Neuronal stem cell (in vitro differentiated cells): ENCODE results near the gene DLL3.

ENCODE experiments used
- DNase-seq: peaks from one replicate; pipeline ENCODE4 v3.0.0-alpha.2; 2013; ENCODE audit warnings: low spot score
- H2AFZ ChIP-seq: one replicate; pipeline ENCODE4 v1.6.1; 2013; ENCODE audit warnings: mild to moderate bottlenecking, low read length, inconsistent platforms
- H2AK5ac ChIP-seq: 2 replicates; pipeline ENCODE4 v1.6.1; 2013; ENCODE audit warnings: low read depth, mild to moderate bottlenecking, inconsistent platforms, low read length, moderate library complexity, mixed read lengths
- H2BK120ac ChIP-seq: 2 replicates; pipeline ENCODE4 v1.6.1; 2013; ENCODE audit warnings: low read depth, mild to moderate bottlenecking, inconsistent platforms, low read length, moderate library complexity, mixed read lengths
- H2BK12ac ChIP-seq: one replicate; pipeline ENCODE4 v1.6.1; 2013; ENCODE audit warnings: low read length, inconsistent platforms
- H2BK15ac ChIP-seq: 2 replicates; pipeline ENCODE4 v1.6.1; 2013; ENCODE audit warnings: mild to moderate bottlenecking, low read length, inconsistent platforms, mixed read lengths
- H2BK5ac ChIP-seq: one replicate; pipeline ENCODE4 v1.6.1; 2013; ENCODE audit warnings: inconsistent platforms, mild to moderate bottlenecking, low read length, moderate library complexity
- H3K14ac ChIP-seq: one replicate; pipeline ENCODE4 v1.6.1; 2013; ENCODE audit warnings: low read length, inconsistent platforms
- H3K18ac ChIP-seq: 2 replicates; pipeline ENCODE4 v1.6.1; 2013; ENCODE audit warnings: low read length, inconsistent platforms
- H3K23ac ChIP-seq: 2 replicates; pipeline ENCODE4 v1.6.1; 2013; ENCODE audit warnings: low read depth, mild to moderate bottlenecking, mixed read lengths, low read length, inconsistent platforms; ENCODE audit not compliant: poor library complexity
- H3K27ac ChIP-seq: replicated peaks from 3 replicates; pipeline ENCODE4 v1.5.1; 2013; ENCODE audit warnings: low read length, inconsistent platforms
- H3K27me3 ChIP-seq, 3 experiments: 2 replicates each; pipeline ENCODE4 v1.6.1; 2013; ENCODE audit warnings: low read length in 3 of 3, mild to moderate bottlenecking in 2 of 3, inconsistent platforms in 1 of 3, low read depth in 1 of 3, mixed read lengths in 1 of 3, moderate library complexity in 1 of 3; ENCODE audit not compliant: control insufficient read depth in 3 of 3, insufficient read depth in 3 of 3
- H3K36me3 ChIP-seq, 2 donors: replicated peaks in 1 of 2; 2 replicates each; pipeline ENCODE4 v1.6.1; 2013; ENCODE audit warnings: low read length in 2 of 2; ENCODE audit not compliant: control insufficient read depth in 2 of 2, insufficient read depth in 2 of 2
- H3K4ac ChIP-seq: 2 replicates; pipeline ENCODE4 v1.6.1; 2013; ENCODE audit warnings: inconsistent platforms, mild to moderate bottlenecking, low read length, moderate library complexity
- H3K4me1 ChIP-seq, 2 donors: 1 replicate in 1 of 2; 2 replicates in 1 of 2; pipeline ENCODE4 v1.6.1; 2013; ENCODE audit warnings: low read length in 2 of 2, low read depth in 1 of 2; ENCODE audit not compliant: control insufficient read depth in 2 of 2, insufficient read depth in 1 of 2
- H3K4me2 ChIP-seq: one replicate; pipeline ENCODE4 v1.6.1; 2013; ENCODE audit warnings: mild to moderate bottlenecking, low read length, inconsistent platforms; ENCODE audit not compliant: insufficient read depth, poor library complexity, severe bottlenecking
- H3K4me3 ChIP-seq, 2 donors: 2 replicates each; pipeline ENCODE4 v1.5.1; 2013; ENCODE audit warnings: low read length in 2 of 2, mild to moderate bottlenecking in 2 of 2, inconsistent platforms in 1 of 2, moderate library complexity in 1 of 2
- H3K79me1 ChIP-seq: one replicate; pipeline ENCODE4 v1.6.1; 2013; ENCODE audit warnings: low read depth, mild to moderate bottlenecking, inconsistent platforms, low read length, moderate library complexity
- H3K9ac ChIP-seq: one replicate; pipeline ENCODE4 v1.6.1; 2013; ENCODE audit warnings: mild to moderate bottlenecking, low read depth, low read length, inconsistent platforms; ENCODE audit not compliant: poor library complexity
- H3K9me3 ChIP-seq, 2 donors: replicated peaks in 1 of 2; 2 replicates each; pipeline versions ENCODE3 to v1.6.1; 2013; ENCODE audit warnings: low read length in 2 of 2, mild to moderate bottlenecking in 2 of 2, inconsistent platforms in 1 of 2, low read depth in 1 of 2, mixed read lengths in 1 of 2, moderate library complexity in 1 of 2; ENCODE audit not compliant: control insufficient read depth in 2 of 2, insufficient read depth in 1 of 2
- H4K8ac ChIP-seq: one replicate; pipeline ENCODE4 v1.6.1; 2013; ENCODE audit warnings: low read depth, mild to moderate bottlenecking, inconsistent platforms, low read length, moderate library complexity
- H4K91ac ChIP-seq: one replicate; pipeline ENCODE4 v1.6.1; 2013; ENCODE audit warnings: low read length, low read depth, mild to moderate bottlenecking, inconsistent platforms; ENCODE audit not compliant: poor library complexity
- WGBS, 2 donors: extraction: QIAGEN DNeasy Blood & Tissue Kit; methylation state at CpG; one replicate each; pipeline ENCODE4 v1.1.7; 2013; ENCODE audit warnings: missing lambda C conversion rate in 2 of 2, mixed read lengths in 1 of 2; ENCODE audit not compliant: insufficient read length in 2 of 2, insufficient replicate concordance in 1 of 2; ENCODE audit errors: extremely low coverage in 2 of 2; 5-methylcytosine and 5-hydroxymethylcytosine counted together

The DLL3 gene

GRCh38 chr19:39539518-39540332 is 41.0 kb downstream of the DLL3 start, which contains the start of gene EID2:
TSS of gene EID2 (minus strand) at chr19:39540161. CDS start at chr19:39540079, 82 bp downstream.
- Histone ChIP-seq H3K4me2 (peak within 1 kb of the TSS; percentile 84), H3K14ac (peak within 1 kb of the TSS; percentile 96), H3K4me3 (peak within 1 kb of the TSS; percentile 73 to 100), H3K9ac (peak within 1 kb of the TSS; percentile 97), H3K79me1 (peaks cover 1% of the 10 kb centered on the region), H3K23ac (peak within 1 kb of the TSS; percentile 94), H4K91ac (peak within 1 kb of the TSS; percentile 26), H3K4me1 (peaks cover 5 to 13% of the 10 kb centered on the region in 2 donors), H3K27ac (peak within 1 kb of the TSS; percentile 92), H2BK12ac (no peak within 1 kb of the TSS), H3K36me3 (no peaks in the 10 kb centered on the region), H2AFZ (peak within 1 kb of the TSS; percentile 93), H2BK120ac (no peak within 1 kb of the TSS), H2AK5ac (peak within 1 kb of the TSS; percentile 75), H2BK15ac (peak within 1 kb of the TSS; percentile 38), H4K8ac (peak within 1 kb of the TSS; percentile 17), H3K4ac (peak within 1 kb of the TSS; percentile 98), H3K18ac (peak within 1 kb of the TSS; percentile 99), H3K27me3 (no peaks in the 10 kb centered on the region), H3K9me3 (peaks cover 0 to 2% of the 10 kb centered on the region in 2 donors), H2BK5ac (peak within 1 kb of the TSS; percentile 94)
- DNase-seq, result peak; percentile 94
- WGBS, 2 donors, result no CpG with 5 or more reads among the region's 84 CpGs

GRCh38 chr19:39540333-39540673 is 41.6 kb downstream of the DLL3 start:
- peaks cover 1% of the 10 kb centered on the region for H3K79me1 ChIP-seq
- H2BK12ac ChIP-seq, result no peak overlapping the region
- H3K27me3 ChIP-seq, result no peaks in the 10 kb centered on the region
- no peak for DNase-seq
- no peak overlapping the region for H2BK15ac ChIP-seq
- peaks cover 5 to 13% of the 10 kb centered on the region in 2 donors for H3K4me1 ChIP-seq
- peak overlapping the region in 1 of 2 donors; percentile 73 for H3K4me3 ChIP-seq
- H4K91ac ChIP-seq, result no peak overlapping the region
- H3K4me2 ChIP-seq, result no peak overlapping the region
- no peaks in the 10 kb centered on the region for H3K36me3 ChIP-seq
- no peak overlapping the region for H3K18ac ChIP-seq
- H2BK5ac ChIP-seq, result no peak overlapping the region
- peaks cover 0 to 2% of the 10 kb centered on the region in 2 donors for H3K9me3 ChIP-seq
- H3K9ac ChIP-seq, result no peak overlapping the region
- no peak overlapping the region for H3K4ac ChIP-seq
- WGBS, 2 donors, result no CpG with 5 or more reads among the region's 10 CpGs
- H2AFZ ChIP-seq, result peak overlapping the region; percentile 93
- no peak overlapping the region for H2AK5ac ChIP-seq
- peak overlapping the region; percentile 94 for H3K23ac ChIP-seq
- H4K8ac ChIP-seq, result no peak overlapping the region
- no peak overlapping the region for H2BK120ac ChIP-seq
- H3K14ac ChIP-seq, result no peak overlapping the region
- no peak overlapping the region for H3K27ac ChIP-seq

GRCh38 chr19:39542206-39542605 is 43.5 kb downstream of the DLL3 start:
- H3K14ac ChIP-seq, result no peak overlapping the region
- H4K91ac ChIP-seq, result no peak overlapping the region
- no peaks in the 10 kb centered on the region for H3K36me3 ChIP-seq
- no peaks in the 10 kb centered on the region for H3K27me3 ChIP-seq
- no peak overlapping the region for H2BK120ac ChIP-seq
- DNase-seq, result no peak
- H2AK5ac ChIP-seq, result no peak overlapping the region
- peak overlapping the region; percentile 80 for H2AFZ ChIP-seq
- no peak overlapping the region for H3K27ac ChIP-seq
- no peak overlapping the region for H2BK5ac ChIP-seq
- H3K9me3 ChIP-seq, result peaks cover 0 to 2% of the 10 kb centered on the region in 2 donors
- no peak overlapping the region for H2BK15ac ChIP-seq
- H3K4me3 ChIP-seq, result no peak overlapping the region
- H3K79me1 ChIP-seq, result peaks cover 1% of the 10 kb centered on the region
- H3K4me1 ChIP-seq, result peaks cover 5 to 13% of the 10 kb centered on the region in 2 donors
- no peak overlapping the region for H3K18ac ChIP-seq
- no peak overlapping the region for H3K9ac ChIP-seq
- no peak overlapping the region for H3K4me2 ChIP-seq
- H3K4ac ChIP-seq, result no peak overlapping the region
- H3K23ac ChIP-seq, result no peak overlapping the region
- no peak overlapping the region for H4K8ac ChIP-seq
- no CpG with 5 or more reads among the region's 2 CpGs for WGBS, 2 donors
- H2BK12ac ChIP-seq, result no peak overlapping the region

- Histone ChIP-seq H3K27me3 (no peaks in the 10 kb centered on the region), H3K36me3 (no peaks in the 10 kb centered on the region)
Measured at GRCh38 chr19:39543477-39543857, 44.7 kb downstream of the DLL3 start.

More at GRCh38 chr19:39543477-39543857, 44.7 kb downstream of the DLL3 start:
- Histone ChIP-seq H3K4ac (no peak overlapping the region), H3K4me3 (no peak overlapping the region), H3K23ac (no peak overlapping the region), H2BK15ac (no peak overlapping the region), H4K91ac (no peak overlapping the region), H3K9me3 (peaks cover 0 to 2% of the 10 kb centered on the region in 2 donors), H2AK5ac (no peak overlapping the region), H3K14ac (no peak overlapping the region), H3K27ac (no peak overlapping the region), H2BK5ac (no peak overlapping the region), H3K4me1 (peaks cover 5 to 9% of the 10 kb centered on the region in 2 donors), H3K18ac (no peak overlapping the region), H2AFZ (no peak overlapping the region), H2BK12ac (no peak overlapping the region), H3K79me1 (peaks cover 1% of the 10 kb centered on the region), H2BK120ac (no peak overlapping the region), H3K9ac (no peak overlapping the region), H4K8ac (no peak overlapping the region), H3K4me2 (no peak overlapping the region)
- no peak for DNase-seq
- WGBS, 2 donors, result no CpG with 5 or more reads among the region's 3 CpGs
